CD4-positive, alpha-beta memory T cell (primary cell): ENCODE data around the gene SMAD3. TPM values are rescaled to one million over a fixed set of nuclear protein-coding genes. Genes with fewer than 3 reads are reported as not detected.

Experiments used
- CTCF ChIA-PET: fragments of 350-600 bp; sonication (Branson Sonifier 250); formaldehyde crosslinking; loops from one replicate; lab custom pipeline; 2021; ENCODE audit warnings: inconsistent platforms; ENCODE audit not compliant: partially characterized antibody; lab: Charles Lee
- POLR2A ChIA-PET: fragments of 350-600 bp; sonication (Branson Sonifier 250); formaldehyde crosslinking; loops from one replicate; lab custom pipeline; 2021; ENCODE audit not compliant: partially characterized antibody; lab: Charles Lee
- DNase-seq, 5 donors: peaks; one replicate each; pipeline versions ENCODE4 v3.0.0 to v3.0.0-alpha.2; 2020 to 2022; ENCODE audit warnings: mixed read lengths in 1 of 5
- H3K27ac ChIP-seq: one replicate; pipeline ENCODE4 v1.7.0; 2013; ENCODE audit warnings: low read depth, low read length
- H3K27me3 ChIP-seq: 2 replicates; pipeline ENCODE4 v1.7.0; 2013; ENCODE audit warnings: mild to moderate bottlenecking, low read length, moderate library complexity; ENCODE audit not compliant: insufficient read depth
- H3K36me3 ChIP-seq: 2 replicates; pipeline ENCODE4 v1.7.0; 2013; ENCODE audit warnings: mild to moderate bottlenecking, low read length, moderate library complexity; ENCODE audit not compliant: insufficient read depth
- H3K4me1 ChIP-seq: 2 replicates; pipeline ENCODE4 v1.7.0; 2013; ENCODE audit warnings: mild to moderate bottlenecking, low read length, moderate library complexity; ENCODE audit not compliant: insufficient read depth
- H3K4me3 ChIP-seq, 2 donors: one replicate each; pipeline ENCODE4 v1.7.0; 2013; ENCODE audit warnings: low read length in 2 of 2, mild to moderate bottlenecking in 1 of 2
- H3K9me3 ChIP-seq, 2 donors: one replicate each; pipeline ENCODE4 v1.7.0; 2013; ENCODE audit warnings: low read length in 2 of 2, control low read depth in 1 of 2; ENCODE audit not compliant: control insufficient read depth in 1 of 2
- H3K27ac Mint-ChIP-seq, 7 donors: one replicate each; pipeline ENCODE4 v1.8.0; 2020 to 2021; ENCODE audit warnings: mixed read lengths in 7 of 7, mild to moderate bottlenecking in 6 of 7, inconsistent platforms in 3 of 7, moderate library complexity in 3 of 7
- H3K27me3 Mint-ChIP-seq, 2 donors: one replicate each; pipeline ENCODE4 v1.8.0; 2020 to 2021; ENCODE audit warnings: mixed read lengths in 2 of 2
- H3K36me3 Mint-ChIP-seq, 2 donors: one replicate each; pipeline ENCODE4 v1.8.0; 2020 to 2021; ENCODE audit warnings: mixed read lengths in 2 of 2, inconsistent platforms in 1 of 2, mild to moderate bottlenecking in 1 of 2
- H3K4me1 Mint-ChIP-seq, 4 donors: one replicate each; pipeline ENCODE4 v1.8.0; 2020 to 2021; ENCODE audit warnings: mixed read lengths in 4 of 4, mild to moderate bottlenecking in 1 of 4
- H3K4me3 Mint-ChIP-seq, 8 donors: one replicate each; pipeline ENCODE4 v1.8.0; 2020 to 2021; ENCODE audit warnings: mixed read lengths in 8 of 8, mild to moderate bottlenecking in 7 of 8, moderate library complexity in 6 of 8, inconsistent platforms in 3 of 8
- H3K9me3 Mint-ChIP-seq, 8 donors: one replicate each; pipeline ENCODE4 v1.8.0; 2020 to 2021; ENCODE audit warnings: mixed read lengths in 8 of 8, mild to moderate bottlenecking in 5 of 8, inconsistent platforms in 3 of 8, moderate library complexity in 1 of 8
- intact Hi-C: fragments of 100-400 bp; cut with micrococcal nuclease; formaldehyde crosslinking; loops from one replicate; pipeline ENCODE4 v1.15.1; 2023
- polyA plus RNA-seq, 2 donors: library from polyadenylated mRNA; unstranded; fragments of 300-500 nt; fragmentation: Illumina TruSeq; gene quantifications; one replicate each; pipeline ENCODE4 v1.2.3, GENCODE V29; 2021
- total RNA-seq, 2 experiments: library from RNA; stranded (reverse); gene quantifications; one replicate each; pipeline ENCODE4 v1.2.3, GENCODE V29; 2021

SMAD3 gene
- total and polyA plus RNA-seq, 4 experiments from 2014 or later = 14.6 to 197 (median 110) TPM

DNA sequence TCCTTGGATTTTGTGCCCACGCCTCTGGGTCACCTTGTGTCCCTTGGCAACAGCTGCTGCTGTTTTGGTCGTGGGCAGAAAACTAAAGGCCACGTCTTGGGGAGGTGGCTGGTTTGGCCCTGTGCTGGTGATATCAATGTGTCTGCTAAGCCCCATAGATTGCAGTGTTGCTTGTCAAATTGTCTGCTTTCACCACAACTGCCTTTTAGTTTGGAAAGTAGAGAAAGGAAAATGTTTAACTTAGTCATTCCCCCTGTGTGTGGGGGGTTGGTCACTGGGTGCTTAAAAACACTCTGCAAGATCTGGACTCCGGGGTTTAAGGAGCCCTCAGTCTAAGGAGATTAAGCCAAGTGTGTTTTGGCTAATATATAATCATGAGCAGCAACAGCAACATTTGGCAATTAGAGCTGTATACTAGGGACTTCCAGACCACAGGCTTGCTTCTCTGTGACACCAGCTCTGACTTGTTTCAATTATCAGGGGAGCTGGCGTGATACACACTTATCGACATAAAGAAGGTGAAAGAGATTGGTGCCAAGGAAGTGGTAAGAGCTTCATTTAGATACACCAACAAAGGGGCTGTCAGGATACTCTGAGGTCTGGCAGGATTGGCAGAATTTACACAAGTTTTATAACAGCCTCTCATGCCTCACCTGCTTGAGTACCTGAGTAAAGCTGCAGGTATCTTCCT lies 3.5 kb downstream of the SMAD3 start:
- Mint-ChIP-seq H3K9me3 (no peaks in the 10 kb centered on the region), H3K27me3 (no peaks in the 10 kb centered on the region), H3K4me1 (peaks cover 51 to 74% (median 62%) of the 10 kb centered on the region in 4 donors), H3K4me3 (peak overlapping the region; percentile 94 to 99 (median 98)), H3K27ac (peak overlapping the region; percentile 66 to 96 (median 96)), H3K36me3 (peaks cover 21 to 38% of the 10 kb centered on the region in 2 donors)
- peak in 4 of 5 donors; percentile 28 to 47 (median 39) for DNase-seq
- H3K4me3 ChIP-seq = peak overlapping the region; percentile 79 to 94
- no peaks in the 10 kb centered on the region for H3K9me3 ChIP-seq
- no peaks in the 10 kb centered on the region for H3K27me3 ChIP-seq
- peaks cover 77% of the 10 kb centered on the region for H3K4me1 ChIP-seq
- ChIA-PET CTCF (interaction anchor here (0.7 to 8.3 kb wide), 9 partner anchors 13 to 171 kb away, joined by 3 to 71 read pairs (median 3); no protein-coding TSS in a partner anchor), POLR2A (interaction anchor here (0.7 to 14.0 kb wide), 15 partner anchors 15 to 172 kb away, joined by 3 to 382 read pairs (median 4); no protein-coding TSS in a partner anchor)
- H3K36me3 ChIP-seq = peaks cover 4% of the 10 kb centered on the region
- intact Hi-C loops = loop anchor here (2.0 to 5.0 kb wide), 3 partner anchors 52 to 128 kb away; no protein-coding TSS in a partner anchor
- H3K27ac ChIP-seq = peak overlapping the region; percentile 66

DNA sequence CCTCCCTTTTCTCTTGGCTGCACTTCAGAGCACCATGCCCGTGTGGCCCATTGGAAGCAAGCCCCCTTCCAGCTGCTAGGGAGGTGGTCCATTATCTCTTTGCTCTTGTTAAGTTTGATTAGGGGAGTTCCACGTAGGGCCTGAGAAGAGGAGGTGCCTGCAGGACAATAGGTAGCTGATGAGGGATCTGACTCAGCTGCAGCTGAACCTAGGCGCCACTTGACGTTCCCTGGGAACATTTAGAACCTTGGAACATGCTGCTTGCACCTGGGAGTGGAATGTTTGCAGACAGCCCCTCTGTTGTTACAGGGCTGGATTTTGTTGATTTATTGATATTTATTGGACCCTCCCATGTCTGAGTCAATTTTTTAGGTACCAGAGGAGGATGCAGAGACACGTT lies 4.7 kb downstream of the SMAD3 start:
- intact Hi-C loops = no loop called here
- Histone ChIP-seq H3K4me1 (peaks cover 79% of the 10 kb centered on the region), H3K9me3 (no peaks in the 10 kb centered on the region), H3K4me3 (no peak overlapping the region), H3K36me3 (peaks cover 4% of the 10 kb centered on the region), H3K27ac (no peak overlapping the region), H3K27me3 (no peaks in the 10 kb centered on the region)
- POLR2A ChIA-PET = interaction anchor here (1.5 to 14.0 kb wide), 6 partner anchors 13 to 184 kb away, joined by 3 to 382 read pairs (median 30); partner anchors contain the start of genes AAGAB and IQCH
- no peak for DNase-seq
- peak overlapping the region in 6 of 8 donors; percentile 18 to 98 (median 67) for H3K4me3 Mint-ChIP-seq
- H3K9me3 Mint-ChIP-seq = peaks cover 0 to 3% (median 0%) of the 10 kb centered on the region in 8 donors
- peaks cover 55 to 81% (median 67%) of the 10 kb centered on the region in 4 donors for H3K4me1 Mint-ChIP-seq
- H3K27me3 Mint-ChIP-seq = no peaks in the 10 kb centered on the region
- CTCF ChIA-PET = interaction anchor here (0.8 to 8.3 kb wide), 3 partner anchors 11 to 67 kb away, joined by 3 to 71 read pairs (median 37); no protein-coding TSS in a partner anchor
- peaks cover 24 to 44% of the 10 kb centered on the region in 2 donors for H3K36me3 Mint-ChIP-seq
- H3K27ac Mint-ChIP-seq = peak overlapping the region; percentile 30 to 96 (median 72)

DNA sequence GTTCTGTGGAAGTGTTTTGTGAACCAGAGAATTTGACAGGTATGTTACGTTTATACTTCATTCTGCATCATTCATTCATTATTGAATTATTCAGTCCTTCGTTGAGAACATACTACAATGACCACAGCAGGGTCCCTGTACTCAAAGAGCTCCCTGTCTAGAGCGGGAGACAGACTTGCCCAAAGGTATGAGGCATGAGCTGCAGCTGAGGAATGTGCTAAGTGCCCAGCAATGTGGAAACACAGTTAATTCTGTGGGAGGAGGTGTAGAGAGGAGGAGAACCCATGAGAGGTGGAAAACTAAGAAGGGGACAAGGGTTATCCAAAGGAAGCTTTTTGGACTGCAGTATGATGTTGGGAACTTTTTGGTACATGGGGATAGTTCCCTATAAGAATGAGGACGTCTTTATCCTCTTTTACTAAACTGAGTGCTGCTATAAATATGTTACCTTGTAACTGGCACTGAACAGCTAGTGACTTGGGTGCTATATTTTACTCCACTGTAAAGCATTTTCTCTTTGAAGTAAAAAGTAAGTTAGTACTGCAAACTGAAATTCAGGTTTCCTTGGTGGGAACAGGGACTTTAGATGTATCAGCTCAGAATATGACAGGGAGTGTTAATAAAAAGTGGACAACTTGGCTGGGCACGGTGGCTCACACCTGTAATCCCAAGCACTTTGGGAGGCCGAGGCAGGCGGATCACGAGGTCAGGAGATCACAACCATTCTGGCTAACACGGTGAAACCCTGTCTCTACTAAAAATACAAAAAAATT lies 5.7 kb downstream of the SMAD3 start:
- Mint-ChIP-seq H3K4me1 (peaks cover 62 to 90% (median 75%) of the 10 kb centered on the region in 4 donors), H3K27ac (peak overlapping the region; percentile 6 to 96 (median 81)), H3K36me3 (peaks cover 27 to 47% of the 10 kb centered on the region in 2 donors), H3K27me3 (no peaks in the 10 kb centered on the region), H3K4me3 (peak overlapping the region in 5 of 8 donors; percentile 19 to 68 (median 42)), H3K9me3 (peaks cover 0 to 3% (median 0%) of the 10 kb centered on the region in 8 donors)
- H3K4me3 ChIP-seq = no peak overlapping the region
- POLR2A ChIA-PET = interaction anchor here (1.1 to 14.0 kb wide), 7 partner anchors 12 to 183 kb away, joined by 3 to 382 read pairs (median 5); partner anchors contain the start of genes AAGAB and IQCH
- peaks cover 6% of the 10 kb centered on the region for H3K36me3 ChIP-seq
- H3K27ac ChIP-seq = no peak overlapping the region
- H3K9me3 ChIP-seq = no peaks in the 10 kb centered on the region
- intact Hi-C loops = no loop called here
- peaks cover 89% of the 10 kb centered on the region for H3K4me1 ChIP-seq
- CTCF ChIA-PET = interaction anchor here (0.7 to 8.3 kb wide), 8 partner anchors 10 to 168 kb away, joined by 3 to 71 read pairs (median 3); no protein-coding TSS in a partner anchor
- H3K27me3 ChIP-seq = no peaks in the 10 kb centered on the region
- no peak for DNase-seq

DNA sequence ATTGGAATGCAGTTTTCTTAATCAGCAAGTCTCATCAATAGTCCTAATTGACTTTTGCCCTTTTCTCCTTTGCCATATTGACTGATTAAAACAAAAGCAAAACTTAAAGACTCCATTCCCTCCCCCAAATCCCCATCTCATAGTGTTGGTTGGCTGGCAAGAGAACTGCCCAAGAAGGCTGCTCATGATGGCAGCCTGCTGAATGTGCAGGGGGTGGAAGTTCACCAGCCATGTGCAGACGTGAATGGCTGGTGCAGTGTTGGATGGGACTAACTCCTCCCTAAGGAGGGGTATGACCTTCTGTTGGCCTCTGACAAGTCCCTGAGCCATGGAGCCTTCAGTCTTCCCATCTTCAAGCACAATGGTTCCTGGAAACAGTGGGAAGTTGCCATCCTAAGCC lies 7.0 kb downstream of the SMAD3 start:
- Mint-ChIP-seq H3K27ac (peak overlapping the region; percentile 61 to 93 (median 71)), H3K36me3 (peaks cover 28 to 47% of the 10 kb centered on the region in 2 donors), H3K9me3 (peaks cover 0 to 3% (median 0%) of the 10 kb centered on the region in 8 donors), H3K27me3 (no peaks in the 10 kb centered on the region), H3K4me1 (peaks cover 72 to 95% (median 83%) of the 10 kb centered on the region in 4 donors), H3K4me3 (peak overlapping the region in 7 of 8 donors; percentile 21 to 92 (median 70))
- peak overlapping the region; percentile 36 for H3K27ac ChIP-seq
- POLR2A ChIA-PET = interaction anchor here (0.8 to 14.0 kb wide), 5 partner anchors 11 to 182 kb away, joined by 3 to 382 read pairs (median 4); partner anchors contain the start of genes AAGAB and IQCH
- H3K36me3 ChIP-seq = peaks cover 7% of the 10 kb centered on the region
- CTCF ChIA-PET = interaction anchor here (1.2 to 8.3 kb wide), 3 partner anchors 9 to 46 kb away, joined by 3 to 71 read pairs (median 37); no protein-coding TSS in a partner anchor
- H3K9me3 ChIP-seq = no peaks in the 10 kb centered on the region
- no peaks in the 10 kb centered on the region for H3K27me3 ChIP-seq
- no peak for DNase-seq
- H3K4me1 ChIP-seq = peaks cover 100% of the 10 kb centered on the region
- peak overlapping the region in 1 of 2 donors; percentile 9 for H3K4me3 ChIP-seq
- intact Hi-C loops = no loop called here

DNA sequence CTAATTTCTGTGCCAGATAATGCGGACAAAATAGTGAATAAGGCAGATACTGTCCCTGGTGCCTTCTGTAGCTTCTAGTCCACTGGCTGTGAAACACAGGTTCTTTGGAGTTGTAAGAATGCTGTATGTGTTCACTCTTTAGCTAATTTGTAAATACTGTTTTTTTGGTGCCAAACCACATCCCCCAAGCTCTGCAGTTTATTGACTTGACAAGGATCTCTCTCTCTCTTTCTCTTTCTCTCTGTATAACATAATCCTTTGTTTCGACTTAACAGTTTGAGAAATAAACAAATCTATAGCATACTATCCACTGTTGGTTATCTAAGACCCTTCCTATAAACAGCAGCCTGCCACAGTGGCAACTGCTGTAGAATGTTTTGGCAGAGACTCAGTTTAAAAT lies 7.6 kb downstream of the SMAD3 start:
- peaks cover 100% of the 10 kb centered on the region for H3K4me1 ChIP-seq
- POLR2A ChIA-PET = interaction anchor here (0.8 to 14.0 kb wide), 5 partner anchors 11 to 181 kb away, joined by 3 to 382 read pairs (median 4); partner anchors contain the start of genes AAGAB and IQCH
- Mint-ChIP-seq H3K27ac (peak overlapping the region; percentile 61 to 93 (median 87)), H3K27me3 (no peaks in the 10 kb centered on the region), H3K4me3 (peak overlapping the region in 7 of 8 donors; percentile 56 to 92 (median 70)), H3K4me1 (peaks cover 72 to 95% (median 84%) of the 10 kb centered on the region in 4 donors), H3K9me3 (peaks cover 0 to 3% (median 0%) of the 10 kb centered on the region in 8 donors), H3K36me3 (peaks cover 28 to 43% of the 10 kb centered on the region in 2 donors)
- H3K27ac ChIP-seq = peak overlapping the region; percentile 36
- peaks cover 7% of the 10 kb centered on the region for H3K36me3 ChIP-seq
- no peak for DNase-seq
- intact Hi-C loops = no loop called here
- H3K4me3 ChIP-seq = peak overlapping the region in 1 of 2 donors; percentile 9
- no peaks in the 10 kb centered on the region for H3K27me3 ChIP-seq
- H3K9me3 ChIP-seq = no peaks in the 10 kb centered on the region
- CTCF ChIA-PET = interaction anchor here (1.2 to 8.3 kb wide), 3 partner anchors 9 to 47 kb away, joined by 3 to 71 read pairs (median 37); no protein-coding TSS in a partner anchor

DNA sequence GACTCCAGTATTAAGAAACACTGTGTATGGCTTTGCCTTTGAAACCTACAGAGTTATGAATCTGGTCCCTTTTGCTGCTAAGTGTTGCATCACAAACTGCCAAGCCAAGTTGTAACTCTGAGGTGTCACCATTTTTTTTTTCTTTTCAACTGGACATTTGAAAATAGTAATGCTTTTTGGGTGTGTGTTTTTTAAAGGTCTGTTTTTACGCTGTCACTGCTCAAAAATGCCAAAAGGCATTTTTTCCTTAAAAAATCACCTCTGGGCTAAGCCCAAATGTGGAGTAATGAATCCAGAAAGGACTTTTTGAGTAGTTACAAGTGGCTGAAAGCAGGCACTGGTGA lies 9.5 kb downstream of the SMAD3 start:
- Histone ChIP-seq H3K36me3 (peaks cover 7% of the 10 kb centered on the region), H3K4me3 (no peak overlapping the region), H3K27ac (no peak overlapping the region), H3K4me1 (peaks cover 99% of the 10 kb centered on the region), H3K9me3 (no peaks in the 10 kb centered on the region), H3K27me3 (no peaks in the 10 kb centered on the region)
- H3K4me3 Mint-ChIP-seq = peak overlapping the region; percentile 37 to 92 (median 82)
- H3K27me3 Mint-ChIP-seq = no peaks in the 10 kb centered on the region
- intact Hi-C loops = loop anchor here (1.0 kb wide), 1 partner anchor 7 kb away; no protein-coding TSS in a partner anchor
- no peak for DNase-seq
- H3K36me3 Mint-ChIP-seq = peaks cover 28 to 46% of the 10 kb centered on the region in 2 donors
- peak overlapping the region; percentile 30 to 95 (median 84) for H3K27ac Mint-ChIP-seq
- H3K4me1 Mint-ChIP-seq = peaks cover 64 to 93% (median 82%) of the 10 kb centered on the region in 4 donors
- ChIA-PET POLR2A (interaction anchor here (2.9 to 14.0 kb wide), 3 partner anchors 9 to 23 kb away, joined by 16 to 382 read pairs (median 302); partner anchors contain the start of gene SMAD3), CTCF (interaction anchor here (0.8 to 8.3 kb wide), 2 partner anchors 7 to 9 kb away, joined by 4 to 71 read pairs; partner anchors contain the start of gene SMAD3)
- peaks cover 0 to 3% (median 0%) of the 10 kb centered on the region in 8 donors for H3K9me3 Mint-ChIP-seq
